RWPE2 (cell line): ENCODE results near the gene ALS2.

Experiments used
- ATAC-seq: fragments of 200-7000 bp; cut with Tn5 transposase; 3 replicates; pipeline ENCODE4 v1.9.1; 2021; ENCODE audit warnings: low read depth
- DNase-seq: peaks from one replicate; pipeline ENCODE4 v3.0.0-alpha.2; 2020; ENCODE audit warnings: low spot score
- H3K27ac ChIP-seq: fragments of 450-650 bp; 2 replicates; pipeline ENCODE4 v1.5.1; 2017; ENCODE audit warnings: mild to moderate bottlenecking; ENCODE audit not compliant: poor library complexity, severe bottlenecking
- H3K27me3 ChIP-seq: fragments of 250-450 bp; sonication (Bioruptor Pico); 2 replicates; pipeline ENCODE4 v1.5.1; 2021; ENCODE audit warnings: mild to moderate bottlenecking, moderate library complexity; ENCODE audit not compliant: insufficient read depth, poor library complexity, severe bottlenecking
- H3K36me3 ChIP-seq: fragments of 250-450 bp; sonication (Bioruptor Pico); 2 replicates; pipeline ENCODE4 v1.5.1; 2020; ENCODE audit warnings: low read depth, mild to moderate bottlenecking, moderate library complexity
- H3K4me1 ChIP-seq: fragments of 250-450 bp; sonication (Bioruptor Pico); 2 replicates; pipeline ENCODE4 v1.5.1; 2021; ENCODE audit warnings: mild to moderate bottlenecking, moderate library complexity; ENCODE audit not compliant: insufficient read depth, poor library complexity, severe bottlenecking
- H3K4me3 ChIP-seq: fragments of 250-450 bp; sonication (Bioruptor Pico); 2 replicates; pipeline ENCODE4 v1.5.1; 2021; ENCODE audit warnings: mild to moderate bottlenecking, moderate library complexity; ENCODE audit not compliant: severe bottlenecking
- H3K9me3 ChIP-seq: fragments of 250-450 bp; sonication (Bioruptor Pico); 2 replicates; pipeline ENCODE4 v1.5.1; 2021; ENCODE audit warnings: mild to moderate bottlenecking, moderate library complexity; ENCODE audit not compliant: severe bottlenecking
- CTCF ChIP-seq: fragments of 450-650 bp; IDR thresholded peaks from one replicate; pipeline ENCODE4 v1.5.1; 2017; ENCODE audit warnings: mild to moderate bottlenecking, moderate library complexity; ENCODE audit not compliant: poor library complexity, severe bottlenecking

The ALS2 gene

GRCh38 chr2:201669865-201670264, 110.9 kb downstream of the ALS2 start:
- ATAC-seq (no peak), DNase-seq (no peak)
- Histone ChIP-seq H3K27me3 (no peaks in the 10 kb centered on the region), H3K36me3 (no peaks in the 10 kb centered on the region), H3K27ac (no peak overlapping the region), H3K9me3 (no peaks in the 10 kb centered on the region), H3K4me1 (no peaks in the 10 kb centered on the region), H3K4me3 (no peak overlapping the region)
- no peak for TF ChIP-seq CTCF

- no peak for TF ChIP-seq CTCF
- H3K36me3 ChIP-seq = no peaks in the 10 kb centered on the region
- H3K27me3 ChIP-seq = no peaks in the 10 kb centered on the region
- H3K9me3 ChIP-seq = no peaks in the 10 kb centered on the region
- ATAC-seq = no peak
- no peak for DNase-seq
- H3K4me3 ChIP-seq = no peak overlapping the region
- no peak overlapping the region for H3K27ac ChIP-seq
- no peaks in the 10 kb centered on the region for H3K4me1 ChIP-seq
These were observed 112.3 kb downstream of the ALS2 start for GRCh38 chr2:201668402-201668910.

- ATAC-seq = no peak
- no peak for TF ChIP-seq CTCF
- no peaks in the 10 kb centered on the region for H3K36me3 ChIP-seq
These were observed 116.4 kb downstream of the ALS2 start for GRCh38 chr2:201664334-201664733.

GRCh38 chr2:201661366-201661765, 119.4 kb downstream of the ALS2 start:
- Histone ChIP-seq H3K9me3 (no peaks in the 10 kb centered on the region), H3K27ac (no peak overlapping the region), H3K27me3 (no peaks in the 10 kb centered on the region), H3K36me3 (no peaks in the 10 kb centered on the region), H3K4me1 (no peaks in the 10 kb centered on the region), H3K4me3 (no peak overlapping the region)
- no peak for TF ChIP-seq CTCF
- no peak for ATAC-seq
- no peak for DNase-seq

More at GRCh38 chr2:201664334-201664733, 116.4 kb downstream of the ALS2 start:
- H3K4me1 ChIP-seq = no peaks in the 10 kb centered on the region
- H3K27ac ChIP-seq = no peak overlapping the region
- H3K9me3 ChIP-seq = no peaks in the 10 kb centered on the region
- DNase-seq = no peak
- no peaks in the 10 kb centered on the region for H3K27me3 ChIP-seq
- H3K4me3 ChIP-seq = no peak overlapping the region

GRCh38 chr2:201660293-201660895, 120.3 kb downstream of the ALS2 start:
- no peaks in the 10 kb centered on the region for H3K36me3 ChIP-seq
- no peak for TF ChIP-seq CTCF
- ATAC-seq (no peak), DNase-seq (no peak)
- H3K4me3 ChIP-seq = no peak overlapping the region
- no peaks in the 10 kb centered on the region for H3K9me3 ChIP-seq
- H3K4me1 ChIP-seq = no peaks in the 10 kb centered on the region
- H3K27ac ChIP-seq = no peak overlapping the region
- no peaks in the 10 kb centered on the region for H3K27me3 ChIP-seq
